Endodermal cell (in vitro differentiated cells): ENCODE data around the gene AMBRA1. TPM values are rescaled to one million over a fixed set of nuclear protein-coding genes. Genes with fewer than 3 reads are reported as not detected.

ENCODE experiments used
- DNase-seq: peaks from one replicate; pipeline ENCODE4 v3.0.0-alpha.2; 2017
- H3K27ac ChIP-seq: 2 replicates; pipeline ENCODE4 v1.5.1; 2013; ENCODE audit warnings: mild to moderate bottlenecking, low read depth, low read length, moderate library complexity
- H3K27me3 ChIP-seq: 2 replicates; pipeline ENCODE4 v1.6.1; 2013; ENCODE audit warnings: mild to moderate bottlenecking, low read length, moderate library complexity; ENCODE audit not compliant: insufficient read depth, control insufficient read depth, poor library complexity, severe bottlenecking
- H3K36me3 ChIP-seq: 2 replicates; pipeline ENCODE4 v1.7.0; 2013; ENCODE audit warnings: mild to moderate bottlenecking, low read length, moderate library complexity; ENCODE audit not compliant: control insufficient read depth, insufficient read depth
- H3K4me1 ChIP-seq: one replicate; pipeline ENCODE4 v1.7.0; 2013; ENCODE audit warnings: low read length; ENCODE audit not compliant: control insufficient read depth, insufficient read depth
- H3K4me3 ChIP-seq: 2 replicates; pipeline ENCODE4 v1.5.1; 2013; ENCODE audit warnings: mild to moderate bottlenecking, low read length, moderate library complexity
- H3K9ac ChIP-seq: 2 replicates; pipeline ENCODE4 v1.6.1; 2013; ENCODE audit warnings: mild to moderate bottlenecking, low read length, moderate library complexity; ENCODE audit not compliant: poor library complexity, severe bottlenecking; ENCODE audit errors: extremely low read depth
- H3K9me3 ChIP-seq: 2 replicates; pipeline ENCODE4 v1.6.1; 2013; ENCODE audit warnings: mild to moderate bottlenecking, low read length, moderate library complexity; ENCODE audit not compliant: control insufficient read depth
- H3K27ac Mint-ChIP-seq: 2 replicates; pipeline ENCODE4 v1.8.0; 2020; ENCODE audit warnings: mixed read lengths
- H3K27me3 Mint-ChIP-seq: 2 replicates; pipeline ENCODE4 v1.8.0; 2021; ENCODE audit warnings: mild to moderate bottlenecking, mixed read lengths; ENCODE audit not compliant: insufficient read depth
- H3K36me3 Mint-ChIP-seq: 2 replicates; pipeline ENCODE4 v1.8.0; 2020; ENCODE audit warnings: low read depth, mixed read lengths
- H3K4me1 Mint-ChIP-seq: 2 replicates; pipeline ENCODE4 v1.8.0; 2020; ENCODE audit warnings: mixed read lengths
- H3K4me3 Mint-ChIP-seq: 2 replicates; pipeline ENCODE4 v1.8.0; 2020; ENCODE audit warnings: mild to moderate bottlenecking, moderate library complexity, mixed read lengths
- H3K9me3 Mint-ChIP-seq: 2 replicates; pipeline ENCODE4 v1.8.0; 2020; ENCODE audit warnings: mild to moderate bottlenecking, mixed read lengths
- CTCF ChIP-seq: fragments of 200-600 bp; sonication (generic); conservative IDR thresholded peaks from 2 replicates; pipeline ENCODE4 v1.5.0; 2021; ENCODE audit warnings: antibody characterized with exemption, mild to moderate bottlenecking
- WGBS, 2 experiments: methylation state at CpG; one replicate each; pipeline versions ENCODE4 v1.1.5 to v1.1.7; 2013; ENCODE audit warnings: missing lambda C conversion rate in 2 of 2, mixed read lengths in 1 of 2; ENCODE audit not compliant: insufficient coverage in 1 of 2, insufficient read length in 1 of 2; 5-methylcytosine and 5-hydroxymethylcytosine counted together
- total RNA-seq, 2 donors: library from RNA; stranded (reverse); fragmentation: NEBNext Ultra II Directional in 1 of 2; extraction: Animal tissue kit (Norgen Biotek cat#: 25700) in 1 of 2; gene quantifications; 2 replicates in 1 of 2; 3 replicates in 1 of 2; pipeline ENCODE4 v1.2.1, GENCODE V29; 2021

AMBRA1 gene
- total RNA-seq, 2 donors from 2014 or later, result 54.5 to 67.8 TPM

GRCh38 chr11:46642627-46643335 is 49.0 kb upstream of the AMBRA1 start:
- Mint-ChIP-seq H3K27ac (no peak overlapping the region), H3K4me1 (no peaks in the 10 kb centered on the region), H3K36me3 (peaks cover 76% of the 10 kb centered on the region), H3K9me3 (peaks cover 11% of the 10 kb centered on the region), H3K27me3 (no peaks in the 10 kb centered on the region), H3K4me3 (no peak overlapping the region)
- no peak for TF ChIP-seq CTCF
- Histone ChIP-seq H3K27ac (no peak overlapping the region), H3K9me3 (peaks cover 34% of the 10 kb centered on the region), H3K36me3 (peaks cover 76% of the 10 kb centered on the region), H3K9ac (no peak overlapping the region), H3K27me3 (no peaks in the 10 kb centered on the region), H3K4me1 (no peaks in the 10 kb centered on the region), H3K4me3 (no peak overlapping the region)
- 95% methylated on average over 7 to 8 of the region's 8 CpGs for WGBS, 2 experiments
- no peak for DNase-seq

- 80 to 95% methylated on average over 1 to 2 of the region's 3 CpGs for WGBS, 2 experiments
- Histone ChIP-seq H3K27ac (no peak overlapping the region), H3K9me3 (peaks cover 39% of the 10 kb centered on the region), H3K36me3 (peaks cover 79% of the 10 kb centered on the region), H3K4me3 (no peak overlapping the region), H3K9ac (no peak overlapping the region), H3K4me1 (no peaks in the 10 kb centered on the region), H3K27me3 (no peaks in the 10 kb centered on the region)
- H3K36me3 Mint-ChIP-seq, result peaks cover 75% of the 10 kb centered on the region
- peaks cover 11% of the 10 kb centered on the region for H3K9me3 Mint-ChIP-seq
- H3K27me3 Mint-ChIP-seq, result no peaks in the 10 kb centered on the region
- TF ChIP-seq CTCF, result no peak
- DNase-seq, result no peak
- no peak overlapping the region for H3K4me3 Mint-ChIP-seq
- H3K4me1 Mint-ChIP-seq, result no peaks in the 10 kb centered on the region
- H3K27ac Mint-ChIP-seq, result no peak overlapping the region
These were observed 47.8 kb upstream of the AMBRA1 start for GRCh38 chr11:46641639-46642038.

GRCh38 chr11:46640036-46640788 is 46.4 kb upstream of the AMBRA1 start:
- no peak overlapping the region for H3K27ac ChIP-seq
- H3K9me3 Mint-ChIP-seq, result peaks cover 11% of the 10 kb centered on the region
- H3K36me3 Mint-ChIP-seq, result peaks cover 77% of the 10 kb centered on the region
- H3K4me3 ChIP-seq, result no peak overlapping the region
- H3K36me3 ChIP-seq, result peaks cover 71% of the 10 kb centered on the region
- H3K4me1 Mint-ChIP-seq, result peaks cover 8% of the 10 kb centered on the region
- H3K27me3 Mint-ChIP-seq, result no peaks in the 10 kb centered on the region
- H3K9me3 ChIP-seq, result peaks cover 39% of the 10 kb centered on the region
- no peak overlapping the region for H3K27ac Mint-ChIP-seq
- no peak for DNase-seq
- H3K9ac ChIP-seq, result no peak overlapping the region
- no peaks in the 10 kb centered on the region for H3K4me1 ChIP-seq
- WGBS, 2 experiments, result 98 to 99% methylated on average over 5 to 6 of the region's 6 CpGs
- no peak for TF ChIP-seq CTCF
- no peak overlapping the region for H3K4me3 Mint-ChIP-seq
- no peaks in the 10 kb centered on the region for H3K27me3 ChIP-seq
